CD4-positive, alpha-beta T cell treated with Interleukin-17A for 1 hour (primary cell): ENCODE measurements around the gene VWA8.
"Not testable (repeated sequence)": the region's sequence is repeated elsewhere in the genome, so short reads cannot be mapped to it uniquely, and the experiment has no call there.

Source experiments
- DNase-seq: peaks from one replicate; pipeline ENCODE4 v3.0.0-alpha.2; 2020

VWA8 gene

DNA sequence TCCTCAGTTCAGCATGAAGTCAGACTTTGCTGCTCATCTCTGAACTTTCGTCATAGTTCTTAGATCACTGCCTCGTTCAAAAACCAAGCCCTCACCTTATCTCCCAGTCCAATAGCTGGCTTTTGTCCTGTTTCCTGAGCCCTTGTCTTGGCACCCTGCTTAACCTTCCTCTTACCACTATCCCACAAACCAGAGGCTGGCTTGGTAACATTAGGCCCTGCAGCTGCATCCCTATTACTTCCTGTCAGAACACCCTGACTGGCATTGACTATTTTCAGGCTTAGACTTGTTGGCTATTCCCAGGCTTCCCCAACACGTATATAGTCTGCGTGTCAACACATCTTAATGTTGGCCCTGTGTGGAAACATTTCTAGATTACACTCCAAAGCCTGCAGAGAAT lies 172.4 kb downstream of the VWA8 start:
- no peak for DNase-seq

DNA sequence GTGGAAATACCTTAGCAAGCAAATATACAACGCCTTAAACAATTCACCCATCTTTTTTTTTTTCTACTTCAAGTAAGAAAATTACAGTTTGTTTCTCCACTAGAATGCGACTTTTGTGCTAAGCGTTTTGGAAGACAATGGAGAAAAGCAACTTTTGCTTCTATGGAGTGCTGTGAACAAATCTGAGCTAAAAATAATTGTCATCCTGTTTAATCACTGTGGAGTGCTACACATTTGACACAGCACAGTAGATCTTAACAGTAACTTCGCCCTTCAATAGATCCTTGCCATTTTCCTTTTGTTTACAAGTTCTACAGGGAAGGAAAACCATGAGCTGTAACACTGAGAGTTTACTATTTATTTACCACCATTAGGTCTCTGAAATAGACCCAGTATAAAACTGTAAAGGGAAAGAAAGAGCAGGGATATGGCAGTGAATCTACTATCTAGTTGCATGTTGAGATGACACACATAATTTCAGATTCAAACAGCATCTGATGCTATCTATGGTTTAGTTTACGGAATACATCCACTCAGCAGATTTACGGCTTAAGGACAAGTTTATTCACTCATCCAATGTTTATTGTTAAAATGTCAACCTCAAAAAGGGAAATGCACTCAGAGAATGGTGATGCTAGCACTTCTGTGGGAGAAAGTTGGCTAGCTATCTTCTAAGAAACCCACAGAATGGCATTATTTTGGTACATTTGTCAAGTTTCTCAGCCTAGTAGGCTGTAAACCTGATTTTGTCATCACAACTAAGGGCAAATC lies 175.3 kb downstream of the VWA8 start:
- DNase-seq: no peak

DNA sequence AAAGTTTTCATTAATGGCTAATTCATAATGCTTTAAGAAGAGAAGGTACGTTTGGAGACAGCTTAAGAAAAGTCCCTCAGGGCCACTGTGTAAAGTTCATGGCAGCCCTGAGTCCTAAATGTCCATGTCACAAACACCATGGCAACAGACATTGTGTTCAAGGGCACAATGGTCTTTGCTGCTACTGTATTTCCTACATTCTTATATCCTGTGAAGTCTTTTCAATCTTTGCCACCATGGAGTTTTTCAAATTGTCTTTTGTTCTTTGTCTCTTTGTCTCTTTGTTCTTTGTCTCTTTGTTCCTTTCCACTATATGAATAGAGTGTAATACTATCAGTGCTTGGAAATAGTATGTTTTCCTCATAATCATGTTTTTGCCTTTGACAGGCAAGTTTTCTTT lies 178.8 kb downstream of the VWA8 start:
- no peak for DNase-seq

DNA sequence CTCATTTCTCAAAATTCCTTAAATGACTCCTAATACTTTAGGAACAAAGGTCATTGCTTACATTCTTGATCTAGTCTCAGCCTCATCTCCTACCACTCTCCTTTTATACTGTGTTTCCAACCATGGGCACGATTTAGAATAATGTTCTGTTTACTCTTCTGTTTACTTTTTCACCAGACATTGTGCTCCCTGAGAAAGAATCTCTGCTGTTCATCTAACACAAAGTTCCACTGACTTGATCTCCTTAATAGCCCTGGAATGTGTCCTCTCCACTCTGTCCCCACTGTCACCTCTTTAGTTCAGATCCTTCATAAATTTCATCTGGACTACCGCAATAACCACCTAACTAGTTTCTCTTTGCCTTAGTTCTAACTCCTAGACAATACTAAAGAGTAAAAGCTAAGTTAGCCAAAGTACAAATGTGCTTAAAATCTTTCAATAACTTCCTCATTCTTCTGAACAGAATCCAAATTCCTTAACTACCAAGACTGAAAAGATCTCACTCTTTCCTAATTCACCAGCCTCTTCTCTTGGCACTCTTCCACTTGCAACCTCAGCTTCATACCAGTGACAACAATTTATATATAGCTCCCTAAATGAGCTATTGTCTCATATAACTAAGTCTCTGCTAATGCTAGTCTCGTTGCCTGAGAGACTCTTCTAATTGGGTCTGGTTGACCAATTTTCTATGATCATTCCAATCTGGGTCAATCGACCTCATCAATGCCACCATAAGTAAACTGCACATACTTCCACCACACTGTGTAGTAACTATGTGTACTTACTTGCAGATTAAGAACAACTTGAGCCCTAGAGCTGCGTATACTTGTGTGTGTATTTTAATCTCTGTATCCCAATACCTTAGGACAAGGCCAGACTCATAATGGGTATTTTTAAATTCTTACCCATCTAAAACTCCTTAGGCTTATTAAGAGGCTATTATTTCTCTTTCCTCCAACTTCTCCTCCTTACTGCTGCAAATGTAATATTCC lies 179.9 kb downstream of the VWA8 start:
- no peak for DNase-seq

DNA sequence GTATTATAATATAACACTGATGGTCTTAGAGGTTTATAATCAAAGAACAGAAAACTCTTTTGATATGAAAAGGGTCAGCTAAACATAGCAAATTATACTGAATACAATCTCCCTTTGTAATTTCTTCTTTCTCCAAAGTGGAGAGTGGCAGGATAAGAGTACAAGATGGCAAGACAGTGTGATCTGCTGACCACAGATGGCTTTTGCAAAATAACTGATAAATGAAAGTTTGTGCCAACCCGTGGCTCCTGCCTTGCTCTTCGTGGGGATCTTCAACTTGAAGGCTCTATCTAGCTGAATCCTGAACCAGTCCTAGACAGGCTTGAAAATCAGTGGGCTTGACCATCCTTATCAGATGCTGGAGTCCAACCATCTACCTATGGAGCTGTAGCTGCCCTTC lies 185.7 kb downstream of the VWA8 start:
- no peak for DNase-seq

DNA sequence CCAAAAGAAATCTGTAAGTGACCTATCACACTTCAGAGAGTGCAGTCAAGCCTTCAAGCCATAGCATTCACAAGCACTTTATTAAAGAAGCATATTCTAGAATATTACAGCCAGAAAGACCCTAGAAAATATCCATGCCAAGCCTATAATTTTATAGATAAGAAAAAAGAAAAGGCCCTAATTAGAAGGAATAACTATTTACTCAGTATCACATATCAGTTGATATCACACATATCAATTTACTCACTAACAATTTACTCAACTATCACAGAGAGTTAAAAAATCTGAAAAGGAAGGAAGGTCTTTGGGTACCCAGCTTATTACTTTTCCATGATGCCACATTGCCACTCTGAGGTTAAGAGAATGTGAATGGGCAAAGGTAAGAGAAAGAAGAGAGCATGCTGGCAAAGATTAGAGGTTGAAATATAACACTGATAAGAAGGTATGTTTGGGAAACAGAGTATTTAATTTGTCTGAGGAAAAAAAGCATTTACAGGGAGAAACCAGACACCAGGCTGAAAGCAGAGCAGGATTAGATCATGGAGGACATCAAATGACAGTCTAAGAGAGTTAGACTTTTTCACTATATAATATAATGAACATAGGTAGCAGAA lies 186.2 kb downstream of the VWA8 start:
- no peak for DNase-seq

DNA sequence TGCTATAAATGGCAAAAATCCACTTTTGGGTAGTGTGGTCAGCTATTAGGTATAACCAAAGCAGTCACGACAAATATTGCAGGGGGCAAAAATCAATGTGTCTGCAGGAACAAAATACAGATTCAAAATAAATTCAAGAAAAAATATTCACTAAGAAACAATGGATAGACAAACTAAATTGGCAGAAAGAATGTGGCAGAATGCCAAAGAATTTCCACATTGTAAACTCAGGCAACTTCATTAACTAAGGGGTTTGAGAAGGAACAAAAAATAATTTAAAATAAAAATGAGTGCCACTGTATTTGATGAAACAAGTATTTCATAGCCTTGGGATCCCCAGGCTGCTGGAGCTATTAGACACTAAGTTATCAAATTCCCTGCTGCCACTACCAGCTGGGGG lies 193.1 kb downstream of the VWA8 start:
- no peak for DNase-seq

DNA sequence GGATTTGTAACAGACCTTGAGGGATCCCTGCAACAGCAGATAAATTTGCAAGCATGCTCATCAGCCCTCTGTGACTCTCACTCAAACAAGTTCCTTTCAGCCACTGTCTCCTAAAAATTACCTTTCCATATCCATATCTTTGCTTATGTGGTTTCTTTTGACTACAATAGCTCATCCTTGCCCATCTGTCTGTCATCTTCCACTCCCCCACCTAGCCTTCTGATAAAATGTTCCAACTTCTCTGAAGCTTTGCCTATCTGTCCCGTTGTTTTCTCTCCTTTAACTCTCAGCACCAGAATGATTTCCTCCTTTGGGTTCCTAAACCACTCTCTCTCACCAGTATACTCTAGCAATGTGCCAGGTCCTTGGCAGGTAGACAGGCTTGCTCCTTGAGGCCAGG lies 194.5 kb downstream of the VWA8 start:
- DNase-seq: no peak

DNA sequence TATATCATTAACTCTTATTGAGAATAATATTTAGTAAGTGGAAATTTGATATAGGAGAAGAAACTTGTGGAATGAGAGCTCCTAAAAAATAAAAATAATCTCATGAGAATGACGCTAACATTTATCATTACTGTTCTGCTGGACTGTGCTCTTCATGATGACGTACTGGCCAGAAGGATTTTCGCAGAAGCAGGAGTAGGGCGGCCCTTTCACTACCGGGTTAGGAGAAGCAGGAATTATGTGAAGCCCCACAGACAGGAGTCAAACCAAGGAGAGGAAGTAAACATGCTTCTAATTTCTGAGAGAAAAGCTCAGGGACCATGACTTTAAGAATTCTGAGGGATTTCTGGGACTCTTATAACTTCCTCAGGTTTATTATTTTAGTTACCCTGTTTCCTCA lies 195.1 kb downstream of the VWA8 start:
- DNase-seq: no peak

DNA sequence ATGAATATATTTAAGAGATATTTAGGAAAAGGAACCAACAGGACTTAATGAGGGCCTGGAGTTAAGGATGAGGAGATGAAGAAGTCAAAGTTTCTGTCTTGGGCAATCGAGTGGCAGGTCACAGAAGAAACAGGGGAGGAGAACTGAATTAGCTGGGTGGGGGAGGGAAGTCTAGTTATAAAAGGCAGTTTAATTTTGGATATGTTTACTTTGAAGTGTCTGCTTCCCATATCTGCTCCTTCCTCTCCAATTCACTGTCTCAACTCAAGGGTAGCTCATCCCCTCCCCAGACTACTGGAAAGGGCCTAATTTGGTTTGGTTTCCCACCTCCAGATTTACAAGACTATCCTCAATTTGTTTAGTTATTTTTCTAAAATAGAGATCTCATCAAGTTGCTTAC lies 195.9 kb downstream of the VWA8 start:
- no peak for DNase-seq

DNA sequence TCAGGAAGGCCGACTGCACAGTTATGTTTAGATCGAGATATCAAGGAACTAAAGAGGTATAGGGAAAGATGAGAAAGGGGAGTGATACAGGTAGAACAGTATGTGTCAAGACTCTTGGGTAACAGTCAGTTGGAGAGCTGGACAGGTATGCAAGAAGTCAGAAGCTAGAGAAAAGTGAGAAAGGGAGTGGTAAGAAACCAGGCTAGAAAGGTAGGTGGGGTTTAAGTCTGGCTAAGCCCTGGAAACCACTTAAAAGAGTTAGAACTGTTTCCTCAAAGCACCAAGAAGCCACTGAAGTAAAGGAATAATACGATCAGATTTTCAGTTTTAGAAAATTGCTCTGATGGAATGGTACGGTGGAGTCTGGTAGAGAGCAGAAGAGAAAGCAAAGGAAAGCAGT lies 196.4 kb downstream of the VWA8 start:
- DNase-seq: no peak

DNA sequence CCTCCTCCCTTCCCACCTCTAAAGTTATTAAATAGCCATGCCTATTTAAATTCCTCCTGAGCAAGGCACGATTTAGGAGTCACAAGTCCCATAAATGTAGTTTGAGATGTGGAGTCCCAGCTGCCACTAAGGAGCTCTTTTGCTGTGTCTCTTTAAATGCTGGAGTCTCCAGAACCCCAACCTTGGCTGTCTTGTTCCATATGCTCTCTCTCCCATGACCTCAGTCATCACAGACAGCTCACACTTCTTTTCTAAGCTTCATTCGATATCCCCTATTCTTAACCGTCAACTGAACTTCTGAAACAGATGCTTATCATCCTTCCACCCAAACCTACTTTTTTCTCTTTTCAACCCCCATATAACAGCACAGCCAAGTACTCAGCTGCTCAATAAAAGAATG lies 197.1 kb downstream of the VWA8 start:
- no peak for DNase-seq

DNA sequence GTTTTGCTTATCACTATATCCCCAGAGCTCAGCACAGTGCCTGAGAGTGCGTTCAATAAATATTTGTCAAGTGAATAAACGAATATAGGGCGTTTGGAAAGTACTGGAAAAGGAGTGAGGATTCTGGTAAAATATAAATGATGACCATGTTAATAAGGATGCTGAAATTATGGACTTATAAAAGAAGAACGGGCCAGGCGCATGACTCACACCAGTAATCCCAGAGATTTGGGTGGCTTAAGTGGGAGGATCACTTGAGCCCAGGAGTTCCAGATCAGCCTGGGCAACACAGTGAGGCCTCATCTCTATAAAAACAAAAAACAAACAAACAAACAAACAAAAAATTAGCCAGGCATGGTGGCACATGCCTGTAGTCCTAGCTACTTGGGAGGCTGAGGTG lies 198.1 kb downstream of the VWA8 start:
- no peak for DNase-seq

DNA sequence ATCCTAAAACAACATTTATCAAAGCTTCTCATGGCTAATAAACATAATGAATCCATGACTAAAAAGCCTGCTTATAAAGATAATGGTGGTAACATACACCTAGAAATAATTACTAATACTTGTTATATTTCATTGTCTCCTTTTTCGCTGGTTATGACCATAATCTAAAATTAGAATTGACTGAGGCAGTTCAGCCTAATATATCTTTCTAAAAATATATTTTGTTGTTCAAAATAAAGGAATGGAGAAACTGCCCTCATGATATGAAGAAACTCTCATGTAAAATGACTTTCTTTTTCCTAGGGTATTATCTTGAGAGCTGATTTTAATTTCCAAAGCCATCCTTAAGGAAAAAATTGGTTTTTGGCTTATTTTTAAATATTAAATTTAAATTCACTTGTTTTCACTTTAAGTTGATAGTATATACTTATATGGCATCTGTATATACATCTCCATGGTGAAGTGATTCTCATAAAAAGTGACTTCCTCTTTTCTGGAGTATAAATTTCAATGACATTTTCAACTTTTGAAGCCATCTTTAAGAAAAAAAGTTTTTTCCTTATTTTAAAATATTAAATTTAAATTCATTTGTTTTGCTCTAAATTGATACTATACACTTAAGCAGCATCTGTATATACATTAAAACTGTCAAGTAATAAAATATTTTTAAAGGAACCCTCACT lies 204.6 kb downstream of the VWA8 start:
- DNase-seq: no peak

DNA sequence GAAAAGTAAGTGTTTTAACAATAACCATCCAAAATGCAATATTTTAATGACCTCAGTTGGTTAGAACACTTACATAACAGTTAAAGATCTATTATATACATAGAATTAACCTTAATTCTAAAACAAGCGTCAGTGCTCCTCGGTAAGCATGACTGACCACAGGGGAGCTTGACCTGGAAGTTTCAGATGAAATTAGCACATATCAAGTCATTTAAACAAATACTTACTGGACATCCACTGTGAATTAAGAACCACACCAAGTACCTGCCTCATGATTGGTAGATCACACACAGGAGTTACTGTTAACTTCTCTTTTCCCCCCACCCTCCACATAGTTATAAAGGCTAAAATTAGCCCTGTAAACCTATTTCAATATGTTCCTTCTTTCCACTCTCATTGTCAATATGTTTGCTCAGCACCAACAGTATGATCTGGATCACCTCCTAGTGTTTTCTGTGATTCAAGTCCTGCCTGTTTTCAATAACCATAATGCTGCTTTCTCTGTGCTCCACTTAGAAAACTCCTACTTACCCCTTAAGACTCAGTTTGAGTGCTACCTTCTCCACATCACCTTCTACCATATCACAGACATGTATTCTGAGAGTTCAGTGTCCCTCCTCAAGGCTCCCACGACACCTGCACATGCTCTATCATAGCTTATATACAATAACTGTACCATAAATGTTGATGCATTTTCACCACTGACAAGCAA lies 209.0 kb downstream of the VWA8 start:
- no peak for DNase-seq

DNA sequence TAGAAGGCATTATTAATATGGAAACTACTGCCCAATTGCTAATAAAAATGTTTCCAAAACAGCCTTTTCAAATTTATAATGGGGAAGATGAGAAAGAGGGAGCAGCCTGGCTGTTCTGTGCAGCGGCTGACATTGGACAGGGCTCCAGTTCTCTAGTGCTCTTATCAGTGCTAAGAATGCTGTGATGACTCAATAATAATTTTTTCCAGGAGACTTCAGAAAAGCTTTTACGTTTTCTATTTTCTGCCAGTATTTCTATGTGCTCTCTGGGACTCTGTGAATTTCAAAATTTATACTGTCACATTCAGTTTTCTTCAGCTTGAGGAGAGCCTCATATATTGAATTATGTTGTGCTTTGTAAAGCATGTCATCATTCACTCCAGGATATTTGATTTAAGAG lies 209.6 kb downstream of the VWA8 start:
- DNase-seq: no peak

DNA sequence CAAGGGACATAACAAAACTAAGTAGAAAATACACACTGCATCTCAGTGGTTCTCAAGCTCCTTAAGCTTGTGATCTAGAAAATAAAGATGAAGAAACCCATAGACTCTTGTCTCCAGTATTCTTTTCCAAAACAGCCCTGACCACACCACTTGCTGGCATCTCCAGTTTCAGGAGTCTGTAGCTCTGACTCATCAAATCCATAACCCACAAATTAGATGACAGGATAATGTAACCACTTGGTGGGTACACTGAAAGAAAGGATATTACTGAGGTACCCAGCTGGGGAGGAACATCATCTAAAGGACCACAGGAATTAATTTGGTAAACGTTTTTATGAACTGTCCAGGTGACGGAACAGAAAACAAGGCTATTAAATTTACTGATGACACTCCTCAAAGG lies 214.7 kb downstream of the VWA8 start:
- no peak for DNase-seq

DNA sequence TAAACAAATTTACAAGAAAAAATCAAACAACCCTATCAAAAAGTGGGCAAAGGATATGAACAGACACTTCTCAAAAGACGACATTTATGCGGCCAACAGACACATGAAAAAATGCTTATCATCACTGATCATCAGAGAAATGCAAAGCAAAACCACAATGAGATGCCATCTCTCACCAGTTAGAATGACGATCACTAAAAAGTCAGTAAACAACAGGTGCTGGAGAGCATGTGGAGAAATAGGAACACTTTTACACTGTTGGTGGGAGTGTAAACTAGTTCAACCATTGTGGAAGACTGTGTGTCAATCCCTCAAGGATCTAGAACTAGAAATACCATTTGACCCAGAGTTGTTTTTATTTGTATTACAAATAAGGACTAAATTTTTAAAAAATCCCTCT lies 215.4 kb downstream of the VWA8 start:
- DNase-seq: not testable (repeated sequence)

DNA sequence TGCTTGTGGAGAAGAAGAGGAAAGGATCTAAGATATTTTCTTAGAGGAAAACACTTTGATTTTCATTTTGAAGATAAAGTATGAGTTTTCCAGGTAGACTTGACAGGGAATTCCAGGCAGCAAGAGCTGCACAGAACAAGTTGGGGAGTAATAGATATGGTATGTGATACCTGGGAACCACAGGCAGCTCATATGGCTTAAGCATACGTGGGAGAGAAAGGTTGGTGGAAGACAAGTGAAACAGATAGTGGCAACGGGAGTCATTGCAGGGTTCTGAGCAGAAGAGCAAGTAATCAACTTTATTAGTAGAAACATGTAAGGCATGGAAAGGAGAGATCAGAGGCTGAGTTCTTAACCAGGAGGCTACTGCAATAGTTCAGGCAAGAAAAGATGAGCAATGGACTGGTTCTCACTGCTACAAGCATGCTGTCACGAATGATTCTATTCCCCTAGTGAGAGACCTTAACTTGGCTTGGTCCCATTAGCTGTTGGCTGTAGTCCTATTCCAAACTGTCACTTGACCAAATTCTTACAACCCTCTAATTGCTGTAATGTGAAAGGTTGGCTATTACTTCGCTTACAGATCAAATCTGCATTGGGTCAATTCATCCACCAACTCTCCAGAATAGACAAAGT lies 217.9 kb downstream of the VWA8 start:
- DNase-seq: no peak

DNA sequence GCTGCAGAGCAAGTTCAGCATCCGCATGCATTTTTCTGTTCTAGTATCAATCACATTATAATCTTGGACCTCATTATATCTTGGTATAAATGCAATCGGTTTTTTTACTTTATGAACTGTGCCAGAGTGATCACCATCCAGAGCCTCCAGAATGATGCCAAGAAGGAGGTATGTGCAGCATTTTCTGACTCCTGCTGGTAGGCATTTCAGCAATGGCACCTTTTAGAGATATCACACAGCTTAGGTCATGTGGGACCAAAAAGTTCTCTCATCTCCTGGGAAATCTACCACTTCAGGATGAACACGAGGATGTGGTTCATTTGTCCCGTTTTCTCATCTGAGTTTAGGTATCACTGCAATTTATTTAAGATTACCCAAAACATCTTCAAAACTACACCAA lies 220.4 kb downstream of the VWA8 start:
- no peak for DNase-seq

DNA sequence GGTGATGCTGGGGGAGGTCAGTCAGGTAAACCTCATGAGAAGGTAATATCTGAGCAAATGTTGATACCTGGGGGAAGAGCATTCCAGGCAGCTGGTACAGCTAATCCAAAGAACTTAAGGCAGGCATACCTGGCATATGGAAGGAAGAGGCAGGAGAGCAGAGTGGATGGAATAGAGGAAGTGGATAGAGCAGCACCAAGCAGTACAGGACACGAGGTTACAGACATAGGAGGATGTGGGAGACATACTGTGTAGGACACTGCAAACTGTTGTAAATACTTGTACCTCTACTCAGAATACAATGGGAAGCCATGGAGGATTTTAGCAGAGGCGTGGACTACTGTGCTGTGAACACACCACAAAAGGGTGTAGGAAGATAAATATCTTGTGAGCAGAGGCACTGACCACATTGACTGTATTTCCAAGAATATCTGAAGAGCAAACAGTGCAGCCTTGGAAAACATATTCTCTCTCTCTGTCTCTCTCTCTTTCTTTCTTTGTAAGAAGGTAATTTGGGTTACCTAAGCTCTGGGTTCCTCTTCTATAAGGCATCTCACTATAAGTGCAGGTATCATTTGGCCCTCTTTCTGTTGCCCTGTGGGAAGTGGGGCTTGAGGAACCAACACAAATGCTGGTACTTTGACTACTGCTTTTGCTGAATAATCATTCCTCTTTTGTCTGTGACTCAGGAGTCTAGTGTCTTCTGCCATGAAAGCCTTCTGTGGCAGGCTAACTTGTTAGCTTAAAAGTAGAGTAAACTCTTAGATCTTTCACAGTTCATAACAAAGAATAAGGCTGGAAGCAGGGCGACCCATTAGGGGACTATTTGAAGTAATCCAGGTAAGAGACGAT lies 238.0 kb downstream of the VWA8 start:
- no peak for DNase-seq
